HCT116 (cell line): Measurements from ENCODE around the gene FARP1.

Source experiments
- POLR2A ChIP-seq: IDR thresholded peaks from 2 replicates; pipeline ENCODE4 v1.7.0; 2011; ENCODE audit warnings: borderline replicate concordance; ENCODE audit not compliant: insufficient read depth, insufficient read length; ENCODE audit errors: extremely low read depth
- POLR2AphosphoS5 ChIP-seq: IDR thresholded peaks from 2 replicates; pipeline ENCODE4 v1.6.1; 2011; ENCODE audit warnings: mild to moderate bottlenecking, low read depth, low read length, moderate library complexity

DNA sequence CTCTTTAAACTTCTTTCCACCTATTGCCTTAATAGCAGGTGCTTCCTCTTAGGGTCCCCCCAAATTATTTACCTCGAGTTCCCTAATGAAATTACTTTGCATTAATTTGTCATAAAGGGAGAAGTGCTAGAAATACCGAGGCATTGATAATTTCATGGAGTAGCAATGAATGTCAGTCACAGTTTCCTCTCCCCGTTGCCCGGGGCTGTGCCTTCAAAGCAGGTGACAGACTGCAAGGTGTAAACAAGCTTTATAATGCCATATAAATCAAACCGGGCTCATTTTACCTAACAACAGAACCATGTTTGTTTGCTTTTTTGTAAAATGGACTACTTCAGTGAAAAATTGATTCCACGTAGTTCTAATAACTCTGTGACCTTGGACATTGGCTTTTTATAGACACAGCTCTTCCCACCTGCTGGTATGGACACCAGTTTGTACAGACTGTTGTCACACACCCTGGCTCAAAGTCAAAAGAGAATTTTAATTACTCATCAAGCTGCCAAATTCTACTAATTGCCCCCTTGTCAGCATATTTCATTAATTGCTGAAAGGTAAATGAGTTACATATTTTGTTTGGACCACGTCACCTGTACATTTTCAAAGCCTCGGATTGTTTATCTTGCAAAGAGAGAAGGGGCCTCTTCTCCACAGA is 262.9 kb downstream of the FARP1 start:
- TF ChIP-seq POLR2AphosphoS5 (no peak), POLR2A (no peak)
